GM23338 (cell line): Measurements from ENCODE around the gene DACT2.
"Not testable (repeated sequence)": the region's sequence is repeated elsewhere in the genome, so short reads cannot be mapped to it uniquely, and the experiment has no call there.

Experiments used
- EZH2 ChIP-seq: fragments of 200-600 bp; sonication (generic); IDR thresholded peaks from one replicate; pipeline ENCODE4 v1.8.0; 2017; ENCODE audit warnings: antibody characterized with exemption, mild to moderate bottlenecking, low read depth; ENCODE audit not compliant: unreplicated experiment
- EZH2phosphoT487 ChIP-seq: fragments of 200-600 bp; sonication (generic); IDR thresholded peaks from one replicate; pipeline ENCODE4 v1.8.1; 2018; ENCODE audit warnings: antibody characterized with exemption; ENCODE audit not compliant: unreplicated experiment
- POLR2AphosphoS5 ChIP-seq: IDR thresholded peaks from 2 replicates; pipeline ENCODE4 v1.6.1; 2016; ENCODE audit warnings: antibody characterized with exemption, low read depth
- TF ChIP-seq, protein P1 (sequence below), 2 experiments: fragments of 200-600 bp in 1 of 2; sonication (generic) in 1 of 2; conservative IDR thresholded peaks; 2 replicates each; pipeline versions ENCODE4 v1.5.1 to v1.6.1; 2016 to 2017; ENCODE audit warnings: antibody characterized with exemption in 2 of 2, low read depth in 2 of 2, mild to moderate bottlenecking in 2 of 2, moderate library complexity in 1 of 2
- TF ChIP-seq, protein P2 (sequence below): IDR thresholded peaks from one replicate; pipeline ENCODE4 v1.6.1; 2018; ENCODE audit warnings: antibody characterized with exemption; ENCODE audit not compliant: unreplicated experiment

DNA sequence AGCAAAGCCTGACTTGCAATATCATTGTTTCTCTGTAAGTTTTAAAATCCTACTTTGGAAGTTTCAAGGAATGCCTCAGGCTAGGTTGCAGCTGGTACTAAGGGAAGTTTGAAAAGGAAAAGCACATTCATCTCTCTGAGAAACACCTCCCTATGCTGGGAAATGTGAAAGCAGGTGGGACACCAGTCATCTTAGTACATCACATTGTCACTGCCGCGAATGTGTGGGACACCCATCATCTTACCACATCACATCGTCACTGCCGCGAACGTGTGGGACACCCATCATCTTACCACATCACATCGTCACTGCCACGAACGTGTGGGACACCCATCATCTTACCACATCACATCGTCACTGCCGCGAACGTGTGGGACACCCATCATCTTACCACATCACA lies 38.3 kb downstream of the DACT2 start:
- TF ChIP-seq, protein P1, sequence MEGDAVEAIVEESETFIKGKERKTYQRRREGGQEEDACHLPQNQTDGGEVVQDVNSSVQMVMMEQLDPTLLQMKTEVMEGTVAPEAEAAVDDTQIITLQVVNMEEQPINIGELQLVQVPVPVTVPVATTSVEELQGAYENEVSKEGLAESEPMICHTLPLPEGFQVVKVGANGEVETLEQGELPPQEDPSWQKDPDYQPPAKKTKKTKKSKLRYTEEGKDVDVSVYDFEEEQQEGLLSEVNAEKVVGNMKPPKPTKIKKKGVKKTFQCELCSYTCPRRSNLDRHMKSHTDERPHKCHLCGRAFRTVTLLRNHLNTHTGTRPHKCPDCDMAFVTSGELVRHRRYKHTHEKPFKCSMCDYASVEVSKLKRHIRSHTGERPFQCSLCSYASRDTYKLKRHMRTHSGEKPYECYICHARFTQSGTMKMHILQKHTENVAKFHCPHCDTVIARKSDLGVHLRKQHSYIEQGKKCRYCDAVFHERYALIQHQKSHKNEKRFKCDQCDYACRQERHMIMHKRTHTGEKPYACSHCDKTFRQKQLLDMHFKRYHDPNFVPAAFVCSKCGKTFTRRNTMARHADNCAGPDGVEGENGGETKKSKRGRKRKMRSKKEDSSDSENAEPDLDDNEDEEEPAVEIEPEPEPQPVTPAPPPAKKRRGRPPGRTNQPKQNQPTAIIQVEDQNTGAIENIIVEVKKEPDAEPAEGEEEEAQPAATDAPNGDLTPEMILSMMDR (conservative IDR thresholded peaks at IDR 0.05; ENCODE audit: low read depth in 2 of 2): not testable (repeated sequence)
- TF ChIP-seq, protein P2, sequence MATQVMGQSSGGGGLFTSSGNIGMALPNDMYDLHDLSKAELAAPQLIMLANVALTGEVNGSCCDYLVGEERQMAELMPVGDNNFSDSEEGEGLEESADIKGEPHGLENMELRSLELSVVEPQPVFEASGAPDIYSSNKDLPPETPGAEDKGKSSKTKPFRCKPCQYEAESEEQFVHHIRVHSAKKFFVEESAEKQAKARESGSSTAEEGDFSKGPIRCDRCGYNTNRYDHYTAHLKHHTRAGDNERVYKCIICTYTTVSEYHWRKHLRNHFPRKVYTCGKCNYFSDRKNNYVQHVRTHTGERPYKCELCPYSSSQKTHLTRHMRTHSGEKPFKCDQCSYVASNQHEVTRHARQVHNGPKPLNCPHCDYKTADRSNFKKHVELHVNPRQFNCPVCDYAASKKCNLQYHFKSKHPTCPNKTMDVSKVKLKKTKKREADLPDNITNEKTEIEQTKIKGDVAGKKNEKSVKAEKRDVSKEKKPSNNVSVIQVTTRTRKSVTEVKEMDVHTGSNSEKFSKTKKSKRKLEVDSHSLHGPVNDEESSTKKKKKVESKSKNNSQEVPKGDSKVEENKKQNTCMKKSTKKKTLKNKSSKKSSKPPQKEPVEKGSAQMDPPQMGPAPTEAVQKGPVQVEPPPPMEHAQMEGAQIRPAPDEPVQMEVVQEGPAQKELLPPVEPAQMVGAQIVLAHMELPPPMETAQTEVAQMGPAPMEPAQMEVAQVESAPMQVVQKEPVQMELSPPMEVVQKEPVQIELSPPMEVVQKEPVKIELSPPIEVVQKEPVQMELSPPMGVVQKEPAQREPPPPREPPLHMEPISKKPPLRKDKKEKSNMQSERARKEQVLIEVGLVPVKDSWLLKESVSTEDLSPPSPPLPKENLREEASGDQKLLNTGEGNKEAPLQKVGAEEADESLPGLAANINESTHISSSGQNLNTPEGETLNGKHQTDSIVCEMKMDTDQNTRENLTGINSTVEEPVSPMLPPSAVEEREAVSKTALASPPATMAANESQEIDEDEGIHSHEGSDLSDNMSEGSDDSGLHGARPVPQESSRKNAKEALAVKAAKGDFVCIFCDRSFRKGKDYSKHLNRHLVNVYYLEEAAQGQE: not testable (repeated sequence)
- not testable (repeated sequence) for TF ChIP-seq EZH2, EZH2phosphoT487, POLR2AphosphoS5
